ENCODE data around the gene PKD2.
A peak's percentile ranks its signal among the peaks of the same experiment; 100 is the strongest.
"Not testable (repeated sequence)": the region's sequence is repeated elsewhere in the genome, so short reads cannot be mapped to it uniquely, and the experiment has no call there.

Gene PKD2

DNA sequence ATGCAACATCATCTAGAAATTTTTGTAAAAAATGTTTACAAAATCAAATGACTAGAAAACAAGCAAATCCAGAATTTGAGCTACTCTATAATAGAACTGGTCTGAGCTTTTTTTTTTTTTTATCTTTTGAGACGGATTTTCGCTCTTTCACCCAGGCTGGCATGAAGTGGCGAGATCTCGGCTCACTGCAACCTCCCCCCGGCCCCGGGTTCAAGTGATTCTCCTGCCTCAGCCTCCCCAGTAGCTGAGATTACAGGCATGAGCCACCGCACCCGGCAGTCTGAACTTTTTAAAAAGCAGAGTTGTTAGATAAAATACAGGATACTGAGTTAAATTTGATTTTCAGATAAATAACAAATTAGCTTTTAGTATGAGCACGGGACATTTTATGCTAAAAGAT is 20.9 kb upstream of the PKD2 start:
- no peak for DNase-seq (ENCODE audit: low read depth)

DNA sequence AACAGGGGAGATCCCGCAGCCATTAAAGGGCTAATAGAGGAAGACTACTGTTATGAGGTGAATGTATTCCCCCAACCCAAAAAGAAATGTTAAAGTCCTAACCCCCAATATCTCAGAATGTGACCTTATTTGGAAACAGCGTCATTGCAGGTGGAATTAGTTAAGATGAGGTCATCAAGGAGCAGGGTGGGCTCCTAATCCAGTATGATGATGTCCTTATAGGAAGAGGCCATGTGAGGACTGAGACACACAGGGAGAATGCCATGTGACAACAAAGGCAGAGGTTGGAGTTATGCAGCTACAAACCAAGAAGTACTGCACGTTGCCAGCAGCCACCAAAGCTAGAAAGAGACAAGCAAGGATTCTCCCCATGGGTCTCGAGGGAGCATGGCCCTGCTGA is 17.7 kb upstream of the PKD2 start:
- DNase-seq (ENCODE audit: low read depth) = no peak

DNA sequence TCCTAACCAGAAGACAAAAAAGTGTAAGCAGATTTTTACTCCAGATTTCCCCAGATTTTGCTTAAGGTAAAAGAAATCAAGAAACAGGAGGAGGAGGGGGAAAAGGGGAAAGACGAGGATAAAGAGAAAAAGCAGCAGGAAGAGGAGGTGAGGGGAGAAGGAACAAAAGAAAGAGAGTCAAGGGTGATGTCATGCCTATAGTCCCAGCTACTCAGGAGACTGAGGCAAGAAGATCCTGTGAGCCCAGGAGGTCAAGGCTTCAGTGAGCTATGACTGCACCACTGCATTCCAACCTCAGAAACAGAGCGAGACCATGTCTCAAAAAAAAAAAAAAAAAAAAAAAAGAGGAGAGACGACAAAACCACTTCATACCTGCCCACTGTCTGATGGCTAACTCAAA is 12.0 kb upstream of the PKD2 start:
- no peak for DNase-seq (ENCODE audit: low read depth)

DNA sequence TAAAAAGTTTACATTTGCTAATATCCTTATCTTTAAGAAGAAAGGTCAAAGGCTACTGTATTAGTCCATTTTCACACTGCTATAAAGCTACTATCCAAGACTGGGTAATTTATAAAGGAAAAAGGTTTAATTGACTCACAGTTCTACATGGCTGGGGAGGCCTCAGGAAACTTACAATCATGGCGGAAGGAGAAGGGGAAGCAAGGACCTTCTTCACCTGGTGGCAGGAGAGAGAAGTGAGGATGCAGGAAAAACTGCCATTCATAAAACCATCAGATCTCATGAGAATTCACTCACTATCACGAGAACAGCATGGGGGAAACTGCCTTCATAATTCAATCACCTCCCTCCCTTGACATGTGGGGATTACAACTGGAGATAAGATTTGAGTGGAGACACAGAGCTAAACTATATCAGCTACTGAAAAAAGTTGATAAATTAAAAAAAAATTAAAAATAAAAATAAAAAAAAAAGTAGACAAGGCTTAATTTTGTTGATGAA is 8.2 kb upstream of the PKD2 start:
- not testable (repeated sequence) for DNase-seq (ENCODE audit: low read depth)

DNA sequence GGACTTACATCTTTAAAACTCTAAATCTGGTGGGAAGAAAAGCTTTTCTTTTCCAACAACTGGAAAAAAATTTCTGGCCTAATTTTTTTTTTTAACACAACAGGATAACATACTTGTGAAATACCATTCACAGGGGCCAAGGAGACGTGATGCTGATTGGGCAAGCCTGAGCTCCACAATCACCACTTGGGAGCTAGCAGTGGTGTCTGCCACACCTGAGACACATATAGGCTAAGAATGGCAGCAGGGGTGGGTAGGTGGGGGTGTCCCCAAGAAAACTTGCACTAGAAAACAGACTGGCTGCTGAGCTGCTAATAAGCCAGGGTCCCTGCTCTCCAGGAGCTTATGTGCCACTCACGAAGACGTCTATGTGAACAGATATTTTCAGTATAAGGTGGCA is 5.6 kb upstream of the PKD2 start:
- DNase-seq (ENCODE audit: low read depth) = no peak

DNA sequence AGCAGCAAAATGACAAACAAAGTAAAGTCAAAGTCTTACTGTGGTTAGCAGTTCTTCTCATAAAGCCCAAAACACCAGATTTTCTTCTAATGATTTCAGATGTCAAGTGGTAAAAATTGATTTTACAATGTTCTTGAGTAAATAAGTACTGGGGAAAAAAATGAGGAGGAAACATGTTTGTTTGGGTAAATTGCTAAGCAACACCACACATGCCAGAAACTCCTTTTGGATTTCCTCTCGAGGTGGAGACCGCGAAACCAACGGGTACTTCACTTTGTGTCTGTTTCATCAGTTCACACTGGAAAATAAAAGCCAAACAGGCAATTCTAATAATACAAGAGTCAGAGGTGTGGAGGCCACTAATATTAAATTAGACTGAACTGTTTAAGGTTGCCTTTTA is 4.6 kb upstream of the PKD2 start:
- peak; percentile 33 for DNase-seq (ENCODE audit: low read depth)

DNA sequence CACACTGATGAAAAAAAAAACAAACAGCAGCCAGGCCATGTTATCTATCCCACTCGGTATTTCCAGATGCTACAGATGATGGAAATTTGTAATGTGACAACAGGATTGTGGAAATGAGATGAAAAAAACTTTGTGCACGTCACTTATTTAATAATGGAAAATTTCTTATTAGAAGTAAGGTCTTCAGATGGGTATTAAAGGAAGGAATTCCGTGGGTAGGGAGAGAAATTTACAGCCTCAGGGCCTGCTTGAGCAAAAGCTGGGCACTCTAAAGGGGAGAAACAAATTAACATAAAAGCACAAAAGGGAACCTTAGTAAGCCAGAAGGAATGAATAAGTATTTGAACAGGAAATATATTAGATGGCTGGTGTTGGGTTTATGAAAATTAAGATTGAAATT is 4.2 kb upstream of the PKD2 start:
- DNase-seq (ENCODE audit: low read depth) = no peak

DNA sequence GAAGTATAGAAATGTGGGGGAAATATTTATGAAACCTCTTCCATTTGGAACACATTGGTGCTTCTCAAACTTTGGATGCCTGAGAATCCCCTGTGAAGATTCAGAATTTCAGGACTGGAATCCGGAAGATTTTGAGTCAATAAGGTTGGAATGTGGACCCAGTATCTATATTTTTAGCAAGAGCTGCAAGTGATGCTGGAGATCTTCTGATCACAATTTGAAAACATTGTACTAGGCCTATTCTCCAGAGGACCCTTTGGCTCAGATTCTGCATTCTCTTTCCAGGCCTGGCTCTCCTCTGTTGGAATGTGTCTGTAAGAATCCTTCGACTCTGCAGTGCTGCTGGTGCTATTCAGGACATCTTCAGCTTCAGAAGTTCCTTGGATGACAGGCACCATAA is 2.4 kb upstream of the PKD2 start:
- peak; percentile 66 for DNase-seq (ENCODE audit: low read depth)

DNA sequence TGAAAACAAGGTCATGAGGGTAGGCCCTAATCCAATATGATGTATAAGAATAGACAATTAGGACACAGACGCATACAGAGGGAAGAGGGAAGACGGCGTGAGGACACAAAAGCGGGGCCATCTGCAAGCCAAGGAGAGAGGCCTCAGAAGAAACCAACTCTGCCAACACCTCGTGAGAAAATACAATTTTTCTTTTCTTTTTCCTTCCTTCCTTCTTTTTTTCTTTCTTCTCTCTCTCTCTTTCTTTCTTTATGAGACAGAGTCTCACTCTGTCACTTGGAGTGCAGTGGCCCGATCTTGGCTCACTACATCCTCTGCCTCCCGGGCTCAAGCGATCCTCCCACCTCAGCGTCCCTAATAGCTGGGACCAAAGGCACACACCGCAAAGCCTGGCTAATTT is 1.5 kb upstream of the PKD2 start:
- no peak for DNase-seq (ENCODE audit: low read depth)

DNA sequence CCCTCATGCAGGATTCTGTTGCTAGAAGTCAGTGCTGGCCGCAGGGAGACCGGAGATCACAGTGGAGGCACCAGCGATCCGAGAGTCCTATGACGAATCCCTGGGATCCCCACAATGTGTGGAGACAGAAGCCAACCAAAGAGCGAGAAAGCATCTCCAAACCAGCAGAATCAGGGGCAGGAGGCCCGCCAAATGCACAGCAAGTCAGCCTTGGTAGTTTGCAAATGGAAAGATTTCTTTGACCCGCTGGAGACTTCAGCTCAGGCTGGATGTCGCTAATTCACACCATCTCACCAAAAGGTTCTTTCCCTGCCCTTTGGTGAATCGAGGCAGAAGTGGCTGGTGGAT is 505 bp upstream of the PKD2 start:
- no peak for DNase-seq (ENCODE audit: low read depth)

DNA sequence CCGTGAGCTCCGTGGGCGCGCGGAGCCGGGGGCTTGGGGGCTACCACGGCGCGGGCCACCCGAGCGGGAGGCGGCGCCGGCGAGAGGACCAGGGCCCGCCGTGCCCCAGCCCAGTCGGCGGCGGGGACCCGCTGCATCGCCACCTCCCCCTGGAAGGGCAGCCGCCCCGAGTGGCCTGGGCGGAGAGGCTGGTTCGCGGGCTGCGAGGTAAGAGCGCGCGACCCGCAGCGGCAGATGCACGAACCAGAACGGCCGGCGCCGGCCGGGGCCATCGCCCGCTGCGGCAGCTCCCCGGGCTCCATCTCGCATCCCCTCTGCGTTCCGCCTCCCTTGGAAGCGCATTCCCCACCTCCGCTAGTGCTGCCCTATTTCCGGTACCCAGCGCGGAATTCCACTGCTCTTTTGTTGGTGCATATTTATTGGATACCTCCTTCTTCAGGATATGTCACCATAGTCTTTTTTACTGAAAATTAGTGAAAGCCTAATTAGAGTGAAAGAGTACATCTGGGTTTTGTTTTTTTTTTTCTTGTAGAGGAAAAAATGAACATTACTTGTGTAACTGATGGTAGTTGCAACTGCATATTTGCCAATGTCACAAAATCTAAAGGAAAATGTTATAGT is 797 bp downstream of the PKD2 start:
- DNase-seq (ENCODE audit: low read depth) = peak; percentile 48

DNA sequence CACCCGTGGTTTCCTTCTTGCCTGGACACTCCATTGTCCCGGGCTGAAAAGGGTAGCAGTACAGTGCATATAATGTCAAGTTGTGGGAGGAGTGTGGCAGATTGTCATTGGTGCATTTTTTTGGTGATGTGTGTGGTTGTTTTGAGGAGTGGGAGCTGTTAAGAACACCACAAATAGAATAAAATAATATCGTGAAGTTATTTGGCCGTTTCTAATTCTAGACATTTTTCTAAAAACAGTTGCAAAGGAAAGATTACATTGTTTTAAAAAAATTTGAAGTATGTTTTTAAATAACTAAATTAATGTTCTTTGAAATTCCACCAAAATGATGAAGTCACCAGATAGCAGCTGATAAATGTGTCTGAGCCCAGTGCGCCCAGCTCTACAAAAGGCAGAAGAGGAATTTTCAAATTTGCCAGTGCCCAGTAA is 1.3 kb downstream of the PKD2 start:
- no peak for DNase-seq (ENCODE audit: low read depth)

DNA sequence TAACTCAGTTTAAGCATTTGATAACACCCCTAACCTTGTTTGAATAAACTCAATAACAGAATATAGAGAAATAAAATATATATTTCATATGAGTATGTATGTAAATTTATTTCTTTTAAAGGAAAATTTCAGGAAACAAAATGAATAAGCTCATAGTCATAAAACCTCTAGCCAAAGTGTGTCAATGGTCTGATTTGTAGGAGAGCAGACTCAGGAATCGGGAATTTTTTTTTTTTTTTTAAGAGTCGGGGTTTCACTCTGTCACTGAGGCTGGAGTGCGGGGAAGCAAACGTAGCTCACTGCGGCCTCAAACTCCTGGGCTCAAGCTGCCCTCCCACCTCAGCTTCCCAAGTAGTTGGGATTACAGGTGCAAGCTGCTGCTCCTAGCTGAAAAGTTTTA is 2.4 kb downstream of the PKD2 start:
- no peak for DNase-seq (ENCODE audit: low read depth)

DNA sequence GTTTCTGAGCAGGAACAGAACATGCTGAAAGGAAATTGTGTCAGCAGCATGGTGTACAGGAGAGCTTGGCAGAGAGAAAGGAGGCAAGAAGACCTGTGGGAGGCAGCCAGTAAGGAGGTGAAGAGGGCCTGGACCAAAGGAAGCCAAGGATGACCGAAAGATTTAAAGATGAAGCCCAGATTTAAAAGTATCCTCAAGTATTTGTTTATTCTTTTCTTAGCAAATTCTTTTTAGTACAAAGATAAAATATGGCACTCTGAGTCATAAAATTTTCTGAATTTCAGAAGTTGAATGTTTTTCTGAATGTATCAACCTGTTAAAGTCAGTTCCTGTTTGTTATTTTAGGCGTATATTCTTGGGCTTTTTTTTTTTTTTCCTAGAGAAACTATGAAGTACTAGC is 3.5 kb downstream of the PKD2 start:
- DNase-seq (ENCODE audit: low read depth) = no peak

DNA sequence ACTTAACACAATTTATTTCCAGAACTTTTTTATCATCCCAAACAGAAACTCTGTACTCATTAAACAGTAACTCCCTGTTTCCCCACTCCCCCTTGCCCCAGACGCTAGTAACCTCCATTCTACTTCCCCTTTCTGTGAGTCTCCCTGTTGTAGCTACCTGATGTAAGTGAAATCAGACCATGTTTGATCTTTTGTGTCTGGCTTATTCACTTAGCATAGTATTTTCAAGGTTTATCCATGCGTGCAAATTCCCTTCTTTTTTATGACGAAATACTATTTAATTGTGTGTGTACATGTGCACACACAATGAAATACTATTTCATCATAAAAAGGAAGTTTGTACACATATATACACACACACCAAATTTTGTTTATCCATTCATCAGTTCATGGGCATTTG is 5.2 kb downstream of the PKD2 start:
- DNase-seq (ENCODE audit: low read depth) = no peak

DNA sequence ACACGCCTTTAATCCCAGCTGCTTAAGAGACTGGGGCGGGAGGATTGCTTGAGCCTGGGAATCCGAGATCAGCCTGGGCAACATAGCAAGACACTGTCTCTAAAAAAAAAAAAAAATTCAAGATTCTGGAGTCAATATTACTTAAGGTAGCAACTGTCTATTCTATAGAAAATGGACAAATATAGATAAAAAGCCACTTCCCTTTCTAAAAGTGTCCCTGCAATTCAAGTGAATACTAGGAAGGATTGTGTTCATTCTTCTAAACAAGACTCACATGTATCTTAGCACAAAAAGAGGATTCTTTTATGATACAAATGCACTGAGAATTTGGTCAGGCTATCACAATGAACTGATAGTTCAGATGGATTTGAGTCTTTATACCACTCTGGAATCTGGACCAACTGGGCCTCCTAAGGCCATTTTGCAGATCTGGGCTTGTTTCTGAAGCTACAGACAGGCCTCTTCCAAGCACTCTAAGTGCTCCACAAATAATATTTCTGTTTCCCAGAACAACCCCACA is 7.0 kb downstream of the PKD2 start:
- no peak for DNase-seq (ENCODE audit: low read depth)

DNA sequence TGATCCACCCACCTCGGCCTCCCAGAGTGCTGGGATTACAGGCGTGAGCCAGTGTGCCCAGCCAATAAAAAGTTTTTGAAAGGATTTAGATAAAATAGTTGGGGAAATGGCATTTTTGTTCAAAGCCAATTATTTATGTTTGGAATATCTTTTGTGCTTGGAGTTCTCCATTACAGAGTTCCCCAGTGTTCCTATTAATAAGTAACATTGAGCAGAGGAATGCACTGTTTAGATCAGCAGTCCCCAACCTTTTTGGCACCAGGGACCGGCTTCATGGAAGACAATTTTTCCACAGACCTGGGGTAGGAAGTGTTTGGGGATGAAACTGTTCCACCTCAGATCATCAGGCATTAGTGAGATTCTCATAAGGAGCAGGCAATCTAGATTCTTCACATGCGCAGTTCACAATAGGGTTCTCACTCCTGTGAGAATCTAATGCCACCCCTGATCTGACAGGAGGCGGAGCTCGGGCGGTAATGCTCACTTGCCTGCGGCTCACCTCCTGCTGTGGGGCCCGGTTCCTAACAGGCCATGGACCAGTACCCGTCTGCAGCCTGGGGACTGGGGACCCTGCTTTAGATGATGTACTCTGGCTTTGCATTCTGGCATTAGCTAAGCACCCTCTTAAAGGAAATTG is 8.3 kb downstream of the PKD2 start:
- DNase-seq (ENCODE audit: low read depth) = no peak

DNA sequence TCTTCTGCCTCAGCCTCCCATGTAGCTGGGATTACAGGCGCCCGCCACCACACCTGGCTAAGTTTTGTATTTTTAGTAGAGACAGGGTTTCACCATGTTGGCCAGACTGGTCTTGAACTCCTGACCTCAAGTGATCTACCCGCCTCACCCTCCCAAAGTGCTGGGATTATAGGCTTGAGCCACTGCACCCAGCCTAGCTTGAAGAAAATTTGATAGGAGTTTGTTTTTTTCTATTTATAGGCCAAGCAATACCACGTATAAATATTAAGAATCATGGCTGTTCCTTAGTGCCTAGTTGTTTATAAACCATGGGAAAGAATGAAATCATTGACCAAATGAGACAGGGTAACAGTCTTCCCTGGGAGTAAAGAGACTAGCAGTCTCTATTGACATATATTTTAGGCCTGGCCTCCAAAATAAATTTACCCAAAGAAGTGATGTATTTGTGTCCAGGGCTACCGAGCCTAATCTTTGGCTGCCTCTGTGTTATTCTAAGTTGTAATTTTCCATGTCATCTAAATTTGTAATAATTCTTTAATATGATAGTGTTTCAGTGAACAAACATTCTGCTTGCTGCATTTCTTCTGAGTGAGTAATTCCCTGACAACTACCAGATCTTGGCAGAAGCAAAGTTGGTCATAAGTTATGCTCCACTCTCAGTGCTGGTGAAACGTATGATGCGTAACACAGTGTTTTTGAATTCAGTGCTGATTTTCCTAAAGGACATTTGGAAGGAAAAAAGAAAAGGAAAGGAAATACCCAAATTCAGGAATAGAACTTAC is 10.3 kb downstream of the PKD2 start:
- peak; percentile 95 for DNase-seq (ENCODE audit: low read depth)

DNA sequence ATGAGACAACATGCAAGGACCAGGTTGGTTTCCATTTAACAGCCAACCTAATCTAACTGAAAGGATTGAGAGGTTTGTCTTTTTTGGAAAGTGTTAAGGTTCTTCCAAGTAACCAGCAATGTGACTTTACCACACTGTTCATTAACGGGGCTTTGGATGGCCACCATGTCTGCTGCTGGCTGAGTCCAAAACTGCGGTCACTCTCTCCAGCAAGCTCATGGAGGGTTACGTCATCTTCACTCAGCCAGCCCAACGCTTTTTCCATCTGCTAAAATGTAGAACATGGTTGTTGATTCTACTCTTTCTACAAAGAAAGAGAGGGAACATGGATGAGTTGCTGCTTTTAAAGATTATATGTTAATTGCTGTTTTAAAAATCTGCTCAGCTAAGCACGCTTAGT is 11.0 kb downstream of the PKD2 start:
- peak; percentile 71 for DNase-seq (ENCODE audit: low read depth)

DNA sequence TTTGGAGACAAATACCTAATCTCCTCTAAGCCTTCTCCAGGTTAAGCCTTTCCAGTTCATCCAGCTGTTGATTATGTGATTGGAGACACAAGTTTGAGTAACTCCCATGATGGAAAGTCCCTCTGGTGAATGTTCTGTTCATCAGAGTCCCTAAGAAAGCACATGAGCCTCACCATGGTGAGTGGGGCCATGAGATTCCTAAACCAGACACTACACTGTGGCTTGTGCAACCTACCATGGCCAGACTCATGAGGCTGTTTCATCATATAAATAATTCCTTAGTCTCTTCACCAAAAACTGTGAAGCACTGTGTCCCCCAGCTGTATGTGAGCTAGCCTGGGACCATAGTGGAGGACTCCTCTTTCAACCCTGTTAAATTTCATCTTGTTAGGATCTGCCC is 14.4 kb downstream of the PKD2 start:
- DNase-seq (ENCODE audit: low read depth) = peak; percentile 22

DNA sequence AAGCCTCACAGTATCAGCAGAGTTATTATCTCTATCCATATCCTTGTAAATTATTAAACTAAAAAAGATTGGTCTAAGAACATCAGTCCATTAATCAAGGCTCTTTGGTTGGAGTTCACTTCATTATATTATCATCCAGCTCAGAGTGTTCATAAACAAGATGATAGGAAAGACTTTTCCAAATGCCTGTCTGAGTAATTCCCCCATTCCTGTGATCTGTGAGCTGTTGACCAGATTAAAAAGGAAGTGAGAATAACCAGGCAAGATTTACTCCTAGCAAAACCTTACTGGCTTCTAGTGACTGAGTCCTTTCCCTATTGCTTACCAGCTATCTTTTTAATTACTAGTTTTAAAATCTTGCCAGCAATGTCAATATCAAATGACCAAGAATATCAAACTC is 14.9 kb downstream of the PKD2 start:
- no peak for DNase-seq (ENCODE audit: low read depth)

DNA sequence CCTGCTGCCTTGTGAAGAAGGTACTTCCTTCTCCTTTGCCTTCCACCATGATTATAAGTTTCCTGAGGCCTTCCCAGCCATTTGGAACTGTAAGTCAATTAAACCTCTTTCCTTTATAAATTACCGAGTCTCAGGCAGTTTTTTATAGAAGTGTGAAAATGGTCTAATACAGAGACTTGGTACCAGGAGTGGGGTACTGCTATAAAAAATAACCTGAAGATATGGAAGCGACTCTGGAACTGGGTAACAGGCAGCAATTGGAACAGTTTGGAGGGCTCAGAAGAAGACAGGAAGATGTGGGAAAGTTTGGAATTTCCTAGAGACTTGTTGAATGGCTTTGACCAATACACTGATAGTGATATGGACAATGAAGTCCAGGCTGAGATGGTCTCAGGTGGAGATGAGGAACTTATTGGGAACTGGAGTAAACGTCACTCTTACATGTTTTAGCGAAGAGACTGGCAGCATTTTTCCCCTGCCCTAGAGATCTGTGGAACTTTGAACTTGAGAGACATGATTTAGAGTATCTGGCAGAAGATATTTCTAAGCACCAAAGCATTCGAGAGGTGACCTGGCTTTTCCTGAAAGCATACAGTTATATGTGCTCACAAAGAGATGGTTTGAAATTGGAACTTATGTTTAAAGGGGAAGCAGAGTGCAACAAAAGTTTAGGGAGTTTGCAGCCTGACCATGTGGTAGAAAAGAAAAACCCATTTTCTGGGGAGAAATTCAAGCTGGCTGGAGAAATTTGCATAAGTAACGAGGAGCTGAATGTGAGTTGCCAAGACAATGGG is 18.6 kb downstream of the PKD2 start:
- not testable (repeated sequence) for DNase-seq (ENCODE audit: low read depth)

Measured in fibroblast of gingiva (primary cell).